HG03521 (cell line): ENCODE measurements around the gene FAM167B.
"Not testable (repeated sequence)": the region's sequence is repeated elsewhere in the genome, so short reads cannot be mapped to it uniquely, and the experiment has no call there.

Source experiments
- ATAC-seq: cut with Tn5 transposase; IDR thresholded peaks from one replicate; pipeline ENCODE4 v1.9.1; 2021; ENCODE audit warnings: mild to moderate bottlenecking, moderate library complexity; ENCODE audit not compliant: unreplicated experiment

FAM167B gene

DNA sequence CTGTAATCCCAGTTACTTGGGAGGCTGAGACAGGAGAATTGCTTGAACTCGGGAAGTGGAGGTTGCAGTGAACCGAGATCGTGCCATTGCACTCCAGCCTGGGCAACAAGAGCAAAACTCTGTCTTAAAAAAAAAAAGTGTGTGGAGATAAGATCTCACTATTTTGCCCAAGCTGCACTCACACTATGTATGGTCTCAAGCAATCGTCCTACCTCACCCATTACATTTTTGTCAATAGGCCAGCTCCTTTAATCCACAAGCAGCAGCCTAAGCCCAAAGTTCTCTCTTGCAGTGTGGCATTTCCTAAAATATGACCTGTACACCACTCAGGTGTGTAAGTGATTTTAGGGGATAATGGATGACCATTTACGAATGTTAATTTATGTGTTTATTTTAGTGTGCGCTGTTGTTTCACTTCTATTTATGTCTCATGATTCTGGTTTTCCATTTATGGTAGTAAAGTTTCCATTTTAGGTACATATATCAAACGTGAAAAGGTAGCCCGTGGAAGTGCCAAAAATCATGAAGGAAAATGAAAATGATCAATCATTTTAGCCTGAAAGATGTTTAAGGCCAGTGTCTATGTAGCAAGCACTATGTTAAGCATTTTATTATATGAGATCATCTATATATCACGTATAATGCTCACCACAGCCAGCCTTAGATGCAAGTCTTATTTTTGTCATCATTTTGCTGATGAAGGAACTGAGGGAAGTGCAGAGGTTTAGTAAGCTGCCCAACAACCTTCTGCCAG lies 9.6 kb downstream of the FAM167B start:
- no peak for ATAC-seq

GRCh38 chr1:32257227-32257508 lies 10.1 kb downstream of the FAM167B start:
- no peak for ATAC-seq

- not testable (repeated sequence) for ATAC-seq
Observed at GRCh38 chr1:32263236-32263593, 16.2 kb downstream of the FAM167B start.

- ATAC-seq: no peak
Observed at GRCh38 chr1:32263744-32264143, 16.7 kb downstream of the FAM167B start.

DNA sequence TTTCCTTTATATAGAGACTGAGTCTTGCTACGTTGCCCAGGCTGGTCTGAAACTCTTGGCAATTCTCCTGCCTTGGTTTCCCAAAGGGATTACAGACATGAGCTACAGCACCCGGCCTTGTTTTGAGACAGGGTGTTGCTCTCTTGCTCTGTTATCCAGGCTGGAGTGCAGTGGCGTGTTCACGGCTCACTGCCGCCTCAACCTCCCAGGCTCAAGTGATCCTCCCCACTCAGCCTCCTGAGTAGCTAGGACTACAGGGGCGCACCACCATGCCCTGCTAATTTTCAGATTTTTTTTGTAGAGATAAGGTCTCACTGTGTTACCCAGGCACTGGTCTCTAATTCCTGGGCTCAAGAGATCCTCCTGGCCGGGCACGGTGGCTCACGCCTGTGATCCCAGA lies 18.8 kb downstream of the FAM167B start:
- ATAC-seq: no peak

- ATAC-seq: no peak
Observed at GRCh38 chr1:32266921-32267591, 20.0 kb downstream of the FAM167B start.

DNA sequence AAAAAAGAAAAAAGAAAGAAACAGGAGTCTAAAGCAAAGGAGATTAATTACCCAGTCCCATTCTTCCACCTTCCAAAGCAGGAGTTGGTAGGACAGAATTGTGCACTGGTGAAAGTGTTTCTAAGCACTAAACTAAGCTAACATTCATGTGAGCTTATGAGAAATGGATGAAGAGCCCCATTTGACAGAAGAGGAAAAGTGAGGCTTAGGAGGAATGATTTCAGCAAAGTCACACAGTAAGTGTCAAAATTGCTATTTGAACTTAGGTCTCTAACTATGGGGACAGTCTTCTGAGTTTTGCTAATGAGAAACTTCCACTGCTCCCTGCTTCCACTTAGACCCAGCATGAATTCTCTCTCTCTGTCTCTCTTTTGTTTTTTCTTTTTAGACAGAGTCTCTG lies 22.7 kb downstream of the FAM167B start:
- no peak for ATAC-seq

- no peak for ATAC-seq
Observed at GRCh38 chr1:32272557-32273390, 25.8 kb downstream of the FAM167B start.

- no peak for ATAC-seq
Observed at GRCh38 chr1:32273391-32274208, 26.6 kb downstream of the FAM167B start.

GRCh38 chr1:32274646-32275340 lies 27.8 kb downstream of the FAM167B start:
- no peak for ATAC-seq

DNA sequence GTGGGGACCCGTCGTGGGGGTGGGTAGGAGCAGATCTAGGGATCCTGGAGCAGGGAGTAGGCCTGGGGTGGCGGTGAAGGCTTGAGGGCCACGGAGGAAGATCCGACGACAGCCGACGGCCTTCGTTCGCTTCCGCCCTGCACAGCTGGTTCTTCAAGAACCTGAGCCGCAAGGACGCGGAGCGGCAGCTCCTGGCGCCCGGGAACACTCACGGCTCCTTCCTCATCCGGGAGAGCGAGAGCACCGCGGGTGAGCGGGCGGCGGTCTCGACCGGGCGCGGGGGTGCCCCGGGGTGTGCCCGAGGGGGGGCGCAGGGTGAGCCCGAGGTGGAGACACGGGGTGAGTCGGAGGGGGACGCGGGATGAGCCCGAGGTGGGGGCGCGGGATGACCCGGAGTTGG lies 28.4 kb downstream of the FAM167B start:
- no peak for ATAC-seq

DNA sequence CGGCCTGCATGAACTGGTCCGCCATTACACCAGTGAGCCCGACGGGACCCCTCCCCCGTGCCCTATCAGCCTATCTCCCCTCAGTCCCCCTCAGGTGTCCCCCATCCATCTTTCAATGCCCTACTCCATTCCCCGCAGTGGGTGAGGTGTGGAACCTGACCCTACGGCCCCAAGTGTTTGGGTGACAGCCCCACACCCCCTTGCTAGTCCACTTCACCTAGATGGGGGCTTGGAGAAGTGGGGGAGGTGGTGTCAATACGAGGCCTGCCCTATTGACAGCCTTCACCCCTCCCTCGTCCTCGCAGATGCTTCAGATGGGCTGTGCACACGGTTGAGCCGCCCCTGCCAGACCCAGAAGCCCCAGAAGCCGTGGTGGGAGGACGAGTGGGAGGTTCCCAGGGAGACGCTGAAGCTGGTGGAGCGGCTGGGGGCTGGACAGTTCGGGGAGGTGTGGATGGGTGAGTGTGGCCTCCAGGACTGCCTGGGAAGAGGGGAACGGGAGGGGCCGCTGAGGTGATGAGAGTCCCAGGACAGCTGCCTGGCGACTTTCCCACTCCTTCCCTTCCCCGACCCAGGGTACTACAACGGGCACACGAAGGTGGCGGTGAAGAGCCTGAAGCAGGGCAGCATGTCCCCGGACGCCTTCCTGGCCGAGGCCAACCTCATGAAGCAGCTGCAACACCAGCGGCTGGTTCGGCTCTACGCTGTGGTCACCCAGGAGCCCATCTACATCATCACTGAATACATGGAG lies 29.2 kb downstream of the FAM167B start:
- ATAC-seq: no peak

DNA sequence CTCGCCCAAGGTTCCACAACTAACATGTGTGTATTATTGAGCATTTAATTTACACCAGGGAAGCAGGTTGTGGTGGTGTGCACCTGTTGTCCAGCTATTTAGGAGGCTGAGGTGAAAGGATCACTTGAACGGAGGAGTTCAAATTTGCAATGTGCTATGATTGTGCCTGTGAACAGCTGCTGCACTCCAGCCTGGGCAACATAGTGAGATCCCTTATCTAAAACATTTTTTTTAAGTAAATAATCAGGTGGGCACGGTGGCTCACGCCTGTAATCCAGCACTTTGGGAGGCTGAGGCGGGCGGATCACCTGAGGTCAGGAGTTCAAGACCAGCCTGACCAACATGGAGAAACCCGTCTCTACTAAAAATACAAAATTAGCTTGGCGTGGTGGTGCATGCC lies 37.8 kb downstream of the FAM167B start:
- ATAC-seq: not testable (repeated sequence)

DNA sequence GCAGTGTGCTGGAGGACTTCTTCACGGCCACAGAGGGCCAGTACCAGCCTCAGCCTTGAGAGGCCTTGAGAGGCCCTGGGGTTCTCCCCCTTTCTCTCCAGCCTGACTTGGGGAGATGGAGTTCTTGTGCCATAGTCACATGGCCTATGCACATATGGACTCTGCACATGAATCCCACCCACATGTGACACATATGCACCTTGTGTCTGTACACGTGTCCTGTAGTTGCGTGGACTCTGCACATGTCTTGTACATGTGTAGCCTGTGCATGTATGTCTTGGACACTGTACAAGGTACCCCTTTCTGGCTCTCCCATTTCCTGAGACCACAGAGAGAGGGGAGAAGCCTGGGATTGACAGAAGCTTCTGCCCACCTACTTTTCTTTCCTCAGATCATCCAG lies 38.6 kb downstream of the FAM167B start:
- ATAC-seq: no peak

- ATAC-seq: no peak
Observed at GRCh38 chr1:32286763-32287162, 39.7 kb downstream of the FAM167B start.

- no peak for ATAC-seq
Observed at GRCh38 chr1:32289256-32289655, 42.2 kb downstream of the FAM167B start.

- no peak for ATAC-seq
Observed at GRCh38 chr1:32291145-32291707, 44.2 kb downstream of the FAM167B start.

DNA sequence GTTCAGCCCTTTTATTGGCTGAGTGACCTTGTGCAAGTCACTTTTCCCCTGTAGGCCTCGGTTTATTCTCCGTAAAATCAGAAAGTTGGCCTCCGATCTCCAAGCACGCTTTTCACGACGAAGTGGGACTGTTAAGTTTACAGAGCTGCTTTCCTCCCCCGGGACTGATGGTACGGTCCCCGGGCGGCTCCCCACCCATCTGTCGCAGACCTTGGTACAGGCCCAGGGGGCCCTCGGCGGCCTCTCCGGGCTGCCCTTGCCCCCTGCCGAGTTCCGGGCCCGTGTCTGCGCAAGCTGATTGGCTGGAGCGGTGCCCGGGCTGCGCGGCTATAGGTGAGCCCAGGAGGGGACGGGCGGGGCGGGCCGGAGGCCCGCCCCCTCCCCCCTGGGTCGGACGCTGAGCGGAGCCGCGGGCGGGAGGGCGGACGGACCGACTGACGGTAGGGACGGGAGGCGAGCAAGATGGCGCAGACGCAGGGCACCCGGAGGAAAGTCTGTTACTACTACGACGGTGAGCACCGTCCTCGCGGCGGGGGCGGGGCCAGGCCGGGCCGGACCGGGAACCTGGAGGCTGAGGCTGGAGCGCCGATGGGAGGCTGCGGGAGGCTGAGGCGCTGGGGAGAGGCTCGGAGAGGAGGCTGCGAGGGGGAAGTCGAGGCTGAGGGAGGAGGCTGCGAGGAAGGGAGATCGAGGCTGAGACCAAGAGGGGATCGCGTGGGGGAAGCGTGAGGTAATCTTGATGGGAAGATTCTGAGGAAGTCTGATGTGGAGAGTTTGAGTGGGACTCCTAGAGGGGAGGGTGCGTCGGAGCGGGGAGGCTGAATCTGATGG lies 44.9 kb downstream of the FAM167B start, which contains the start of gene HDAC1:
HDAC1 (plus strand) TSS at position 376 of the 831 bp plus-strand sequence; CDS start at position 463, 87 bp downstream.
- peak; percentile 99 for ATAC-seq
